ENCODE measurements around the gene SPAAR. TPM values are rescaled to one million over a fixed set of nuclear protein-coding genes. Genes with fewer than 3 reads are reported as not detected.
"Not testable (repeated sequence)": the region's sequence is repeated elsewhere in the genome, so short reads cannot be mapped to it uniquely, and the experiment has no call there.

Gene SPAAR
- polyA plus RNA-seq, 4 donors, result 0.71 to 1.5 (median 1.3) TPM

GRCh38 chr9:35919212-35920008, 10.1 kb downstream of the SPAAR start:
- no peak for DNase-seq (ENCODE audit: low read depth in 4 of 4, low spot score in 3 of 4)

GRCh38 chr9:35920051-35920620, 10.8 kb downstream of the SPAAR start:
- DNase-seq (ENCODE audit: low read depth in 4 of 4, low spot score in 3 of 4), result no peak

- no peak for DNase-seq (ENCODE audit: low read depth in 4 of 4, low spot score in 3 of 4)
These were observed 14.3 kb downstream of the SPAAR start for GRCh38 chr9:35923598-35923926.

GRCh38 chr9:35923927-35924763, 14.9 kb downstream of the SPAAR start:
- DNase-seq (ENCODE audit: low read depth in 4 of 4, low spot score in 3 of 4), result no peak

- DNase-seq (ENCODE audit: low read depth in 4 of 4, low spot score in 3 of 4), result no peak
These were observed 19.5 kb downstream of the SPAAR start for GRCh38 chr9:35928591-35929452.

GRCh38 chr9:35929453-35929718, 20.1 kb downstream of the SPAAR start:
- DNase-seq (ENCODE audit: low read depth in 4 of 4, low spot score in 3 of 4), result no peak

GRCh38 chr9:35930521-35930920, 21.2 kb downstream of the SPAAR start:
- no peak for DNase-seq (ENCODE audit: low read depth in 4 of 4, low spot score in 3 of 4)

- DNase-seq (ENCODE audit: low read depth in 4 of 4, low spot score in 3 of 4), result no peak
These were observed 21.7 kb downstream of the SPAAR start for GRCh38 chr9:35930989-35931388.

GRCh38 chr9:35932735-35933134, 23.4 kb downstream of the SPAAR start:
- no peak for DNase-seq (ENCODE audit: low read depth in 4 of 4, low spot score in 3 of 4)

- DNase-seq (ENCODE audit: low read depth in 4 of 4, low spot score in 3 of 4), result no peak
These were observed 24.3 kb downstream of the SPAAR start for GRCh38 chr9:35933550-35934067.

- not testable (repeated sequence) for DNase-seq (ENCODE audit: low read depth in 4 of 4, low spot score in 3 of 4)
These were observed 24.8 kb downstream of the SPAAR start for GRCh38 chr9:35934069-35934468.

- DNase-seq (ENCODE audit: low read depth in 4 of 4, low spot score in 3 of 4), result no peak
These were observed 26.0 kb downstream of the SPAAR start for GRCh38 chr9:35935261-35935660.

GRCh38 chr9:35935755-35936509, 26.6 kb downstream of the SPAAR start:
- no peak for DNase-seq (ENCODE audit: low read depth in 4 of 4, low spot score in 3 of 4)

- DNase-seq (ENCODE audit: low read depth in 4 of 4, low spot score in 3 of 4), result no peak
These were observed 27.9 kb downstream of the SPAAR start for GRCh38 chr9:35937227-35937626.

- no peak for DNase-seq (ENCODE audit: low read depth in 4 of 4, low spot score in 3 of 4)
These were observed 29.4 kb downstream of the SPAAR start for GRCh38 chr9:35938474-35939356.

GRCh38 chr9:35939679-35940250, 30.5 kb downstream of the SPAAR start:
- DNase-seq (ENCODE audit: low read depth in 4 of 4, low spot score in 3 of 4), result no peak

GRCh38 chr9:35940458-35941407, 31.4 kb downstream of the SPAAR start:
- no peak for DNase-seq (ENCODE audit: low read depth in 4 of 4, low spot score in 3 of 4)

GRCh38 chr9:35942286-35942685, 33.0 kb downstream of the SPAAR start:
- DNase-seq (ENCODE audit: low read depth in 4 of 4, low spot score in 3 of 4), result no peak

All from left renal pelvis (tissue), 4 donors.